IMR-90 (cell line): ENCODE data around the gene RYR2.

ENCODE experiments used
- CTCF ChIP-seq: conservative IDR thresholded peaks from 2 replicates; pipeline ENCODE4 v1.5.1; 2012; ENCODE audit warnings: mild to moderate bottlenecking, low read depth, low read length, improper control_type of control experiment
- MAFK ChIP-seq: IDR thresholded peaks from 2 replicates; pipeline ENCODE4 v1.6.1; 2012; ENCODE audit warnings: low read depth, low read length, improper control_type of control experiment
- MXI1 ChIP-seq: IDR thresholded peaks from 2 replicates; pipeline ENCODE4 v1.6.1; 2012; ENCODE audit warnings: low read depth, mild to moderate bottlenecking, low read length, moderate library complexity, borderline replicate concordance
- RAD21 ChIP-seq: IDR thresholded peaks from 2 replicates; pipeline ENCODE4 v1.6.1; 2012; ENCODE audit warnings: low read length, improper control_type of control experiment
- RCOR1 ChIP-seq: IDR thresholded peaks from 2 replicates; pipeline ENCODE4 v1.6.1; 2012; ENCODE audit warnings: mild to moderate bottlenecking, low read length, improper control_type of control experiment; ENCODE audit not compliant: insufficient replicate concordance

DNA sequence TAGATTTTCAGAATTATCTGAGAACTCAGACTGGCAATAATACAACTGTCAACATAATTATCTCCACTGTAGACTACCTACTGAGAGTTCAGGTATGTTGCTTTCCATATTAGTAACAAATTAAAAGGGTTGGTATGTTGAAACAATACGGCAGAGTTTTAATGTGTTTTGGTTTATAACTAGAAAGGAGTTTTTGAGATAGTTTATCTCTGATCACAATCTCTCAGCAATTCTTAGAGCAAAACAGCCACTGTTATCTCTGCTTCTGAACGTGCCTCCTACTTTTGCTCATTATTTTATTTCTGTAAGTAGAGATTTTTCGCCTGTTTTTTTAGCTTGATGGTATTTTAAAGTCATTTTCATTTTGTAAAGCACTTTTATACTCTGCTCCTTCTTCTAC lies 730.0 kb downstream of the RYR2 start:
- no peak for TF ChIP-seq CTCF
- TF ChIP-seq MAFK = no peak
- no peak for TF ChIP-seq MXI1
- TF ChIP-seq RCOR1 = no peak
- no peak for TF ChIP-seq RAD21
